Measurements from ENCODE around the gene TSNAX.
"Not testable (repeated sequence)": the region's sequence is repeated elsewhere in the genome, so short reads cannot be mapped to it uniquely, and the experiment has no call there.

The TSNAX gene

GRCh38 chr1:231564373-231564772 lies 35.9 kb downstream of the TSNAX start:
- DNase-seq: no peak

- DNase-seq: no peak
Observed at GRCh38 chr1:231566496-231566895, 38.0 kb downstream of the TSNAX start.

GRCh38 chr1:231570262-231570661 lies 41.8 kb downstream of the TSNAX start:
- not testable (repeated sequence) for DNase-seq

- DNase-seq: no peak
Observed at GRCh38 chr1:231571904-231572303, 43.4 kb downstream of the TSNAX start.

GRCh38 chr1:231575472-231575871 lies 47.0 kb downstream of the TSNAX start:
- no peak for DNase-seq

GRCh38 chr1:231576804-231577718 lies 48.6 kb downstream of the TSNAX start:
- DNase-seq: no peak

GRCh38 chr1:231580874-231581273 lies 52.4 kb downstream of the TSNAX start:
- no peak for DNase-seq

GRCh38 chr1:231581859-231582258 lies 53.4 kb downstream of the TSNAX start:
- no peak for DNase-seq

- no peak for DNase-seq
Observed at GRCh38 chr1:231583376-231583775, 54.9 kb downstream of the TSNAX start.

- DNase-seq: no peak
Observed at GRCh38 chr1:231584117-231584516, 55.6 kb downstream of the TSNAX start.

GRCh38 chr1:231584921-231585320 lies 56.5 kb downstream of the TSNAX start:
- DNase-seq: no peak

GRCh38 chr1:231590453-231591198 lies 62.2 kb downstream of the TSNAX start:
- DNase-seq: no peak

GRCh38 chr1:231591466-231591865 lies 63.0 kb downstream of the TSNAX start:
- DNase-seq: no peak

- DNase-seq: no peak
Observed at GRCh38 chr1:231592809-231593208, 64.3 kb downstream of the TSNAX start.

GRCh38 chr1:231593264-231593663 lies 64.8 kb downstream of the TSNAX start:
- not testable (repeated sequence) for DNase-seq

GRCh38 chr1:231594123-231594522 lies 65.7 kb downstream of the TSNAX start:
- no peak for DNase-seq

- no peak for DNase-seq
Observed at GRCh38 chr1:231594749-231595148, 66.3 kb downstream of the TSNAX start.

GRCh38 chr1:231596337-231596791 lies 67.9 kb downstream of the TSNAX start:
- DNase-seq: no peak

- no peak for DNase-seq
Observed at GRCh38 chr1:231597971-231598370, 69.5 kb downstream of the TSNAX start.

GRCh38 chr1:231600458-231600976 lies 72.0 kb downstream of the TSNAX start:
- no peak for DNase-seq

GRCh38 chr1:231601824-231602672 lies 73.6 kb downstream of the TSNAX start:
- no peak for DNase-seq

GRCh38 chr1:231602673-231602984 lies 74.2 kb downstream of the TSNAX start:
- DNase-seq: no peak
